IMR-90 (cell line): ENCODE results near the gene ZC3H12D. TPM values are rescaled to one million over a fixed set of nuclear protein-coding genes. Genes with fewer than 3 reads are reported as not detected.

ENCODE experiments used
- ATAC-seq: fragments of 200-7000 bp; cut with Tn5 transposase; 2 replicates; pipeline ENCODE4 v1.9.1; 2020; ENCODE audit warnings: low read depth, mild to moderate bottlenecking, moderate library complexity
- BruUV-seq: library from RNA; stranded (reverse); fragments of 400-500 nt; replicated peaks from 2 replicates; lab custom pipeline; 2021; lab: Mats Ljungman, UMichigan
- CTCF ChIA-PET: fragments of 300-600 bp; formaldehyde crosslinking; extraction: SDS; loops from one replicate; lab custom pipeline; 2021; ENCODE audit warnings: antibody characterized with exemption; lab: Yijun Ruan, JAX
- POLR2A ChIA-PET: fragments of 300-600 bp; sonication (Branson Sonifier 250); formaldehyde crosslinking; loops from one replicate; lab custom pipeline; 2022; ENCODE audit warnings: antibody characterized with exemption; ENCODE audit not compliant: unreplicated experiment; lab: Charles Lee
- DNase-seq: peaks from one replicate; pipeline ENCODE4 v3.0.0; 2013
- H2AFZ ChIP-seq: replicated peaks from 2 replicates; pipeline ENCODE3; 2013; ENCODE audit warnings: low read length, mild to moderate bottlenecking; ENCODE audit not compliant: poor library complexity
- H2AK5ac ChIP-seq: 2 replicates; pipeline ENCODE4 v1.6.1; 2013; ENCODE audit warnings: low read depth, low read length, inconsistent platforms
- H2AK9ac ChIP-seq: replicated peaks from 2 replicates; pipeline ENCODE3; 2013; ENCODE audit warnings: mild to moderate bottlenecking, low read depth, low read length, moderate library complexity; ENCODE audit not compliant: poor library complexity
- H2BK120ac ChIP-seq: 2 replicates; pipeline ENCODE4 v1.6.1; 2013; ENCODE audit warnings: low read depth, low read length, inconsistent platforms
- H2BK15ac ChIP-seq: 3 replicates; pipeline ENCODE4 v1.6.1; 2013; ENCODE audit warnings: low read depth, low read length, inconsistent platforms
- H2BK20ac ChIP-seq: 2 replicates; pipeline ENCODE4 v1.6.1; 2013; ENCODE audit warnings: low read depth, mild to moderate bottlenecking, inconsistent platforms, low read length, moderate library complexity
- H2BK5ac ChIP-seq: 2 replicates; pipeline ENCODE4 v1.6.1; 2013; ENCODE audit warnings: mild to moderate bottlenecking, low read depth, low read length, inconsistent platforms; ENCODE audit not compliant: poor library complexity, severe bottlenecking
- H3K14ac ChIP-seq: replicated peaks from 2 replicates; pipeline ENCODE4 v1.6.1; 2013; ENCODE audit warnings: low read depth, low read length, inconsistent platforms
- H3K18ac ChIP-seq: 2 replicates; pipeline ENCODE4 v1.6.1; 2013; ENCODE audit warnings: low read depth, low read length, control low read depth
- H3K23ac ChIP-seq: 2 replicates; pipeline ENCODE4 v1.6.1; 2013; ENCODE audit warnings: low read depth, low read length, inconsistent platforms
- H3K27ac ChIP-seq: 2 replicates; pipeline ENCODE4 v1.5.1; 2013; ENCODE audit warnings: mild to moderate bottlenecking, control low read depth, low read length; ENCODE audit not compliant: insufficient read depth
- H3K27me3 ChIP-seq: 2 replicates; pipeline ENCODE4 v1.6.1; 2013; ENCODE audit warnings: low read length; ENCODE audit not compliant: control insufficient read depth, insufficient read depth
- H3K36me3 ChIP-seq: 2 replicates; pipeline ENCODE4 v1.6.1; 2013; ENCODE audit warnings: low read length, mixed read lengths; ENCODE audit not compliant: control insufficient read depth, insufficient read depth
- H3K4ac ChIP-seq: 2 replicates; pipeline ENCODE4 v1.6.1; 2013; ENCODE audit warnings: low read depth, low read length, inconsistent platforms
- H3K4me1 ChIP-seq: 2 replicates; pipeline ENCODE4 v1.6.1; 2013; ENCODE audit warnings: low read length, mixed read lengths; ENCODE audit not compliant: control insufficient read depth, insufficient read depth
- H3K4me2 ChIP-seq: 2 replicates; pipeline ENCODE4 v1.6.1; 2013; ENCODE audit warnings: low read depth, mild to moderate bottlenecking, control low read depth, low read length, moderate library complexity
- H3K4me3 ChIP-seq: 2 replicates; pipeline ENCODE4 v1.5.1; 2013; ENCODE audit warnings: low read depth, mild to moderate bottlenecking, control low read depth, low read length, moderate library complexity; ENCODE audit not compliant: insufficient read depth
- H3K56ac ChIP-seq: 2 replicates; pipeline ENCODE4 v1.6.1; 2013; ENCODE audit warnings: low read length, inconsistent platforms; ENCODE audit not compliant: insufficient read depth; ENCODE audit errors: extremely low read depth
- H3K79me1 ChIP-seq, 2 experiments: 2 replicates each; pipeline ENCODE4 v1.6.1; 2013; ENCODE audit warnings: low read length in 2 of 2, inconsistent platforms in 1 of 2, low read depth in 1 of 2
- H3K9ac ChIP-seq: 2 replicates; pipeline ENCODE4 v1.6.1; 2013; ENCODE audit warnings: low read depth, low read length, control low read depth
- H3K9me1 ChIP-seq: 2 replicates; pipeline ENCODE4 v1.6.1; 2013; ENCODE audit warnings: low read length, inconsistent platforms; ENCODE audit not compliant: insufficient read depth
- H3K9me3 ChIP-seq: 2 replicates; pipeline ENCODE4 v1.6.1; 2013; ENCODE audit warnings: low read length; ENCODE audit not compliant: control insufficient read depth, insufficient read depth
- H4K20me1 ChIP-seq: 2 replicates; pipeline ENCODE4 v1.6.1; 2013; ENCODE audit warnings: low read length, inconsistent platforms; ENCODE audit not compliant: insufficient read depth
- H4K5ac ChIP-seq: 2 replicates; pipeline ENCODE4 v1.6.1; 2013; ENCODE audit warnings: mild to moderate bottlenecking, low read depth, low read length, control low read depth
- H4K8ac ChIP-seq, 2 experiments: 2 replicates each; pipeline ENCODE4 v1.6.1; 2013; ENCODE audit warnings: low read depth in 2 of 2, low read length in 2 of 2, control low read depth in 1 of 2, inconsistent platforms in 1 of 2
- H4K91ac ChIP-seq: 2 replicates; pipeline ENCODE4 v1.6.1; 2013; ENCODE audit warnings: low read depth, low read length, inconsistent platforms; ENCODE audit not compliant: insufficient read depth
- BHLHE40 ChIP-seq: fragments of 150-350 bp; IDR thresholded peaks from 2 replicates; pipeline ENCODE4 v1.6.1; 2016; ENCODE audit warnings: mild to moderate bottlenecking, low read depth, low read length
- CEBPB ChIP-seq: IDR thresholded peaks from 2 replicates; pipeline ENCODE4 v1.6.1; 2012; ENCODE audit warnings: low read depth, low read length, improper control_type of control experiment
- CHD1 ChIP-seq: IDR thresholded peaks from 2 replicates; pipeline ENCODE4 v1.6.1; 2012; ENCODE audit warnings: low read depth, low read length, improper control_type of control experiment
- FOS ChIP-seq: fragments of 150-350 bp; IDR thresholded peaks from 2 replicates; pipeline ENCODE4 v1.6.1; 2016; ENCODE audit warnings: low read depth, low read length
- MAFK ChIP-seq: IDR thresholded peaks from 2 replicates; pipeline ENCODE4 v1.6.1; 2012; ENCODE audit warnings: low read depth, low read length, improper control_type of control experiment
- MAZ ChIP-seq: IDR thresholded peaks from 2 replicates; pipeline ENCODE4 v1.6.1; 2012; ENCODE audit warnings: low read depth, mild to moderate bottlenecking, low read length, improper control_type of control experiment, moderate library complexity, borderline replicate concordance
- NFE2L2 ChIP-seq: fragments of 150-350 bp; IDR thresholded peaks from 2 replicates; pipeline ENCODE4 v1.6.1; 2016; ENCODE audit warnings: low read depth, mild to moderate bottlenecking, low read length
- POLR2A ChIP-seq: IDR thresholded peaks from 2 replicates; pipeline ENCODE4 v1.6.1; 2012; ENCODE audit warnings: mild to moderate bottlenecking, low read depth, low read length
- RAD21 ChIP-seq: IDR thresholded peaks from 2 replicates; pipeline ENCODE4 v1.6.1; 2012; ENCODE audit warnings: low read length, improper control_type of control experiment
- RCOR1 ChIP-seq: IDR thresholded peaks from 2 replicates; pipeline ENCODE4 v1.6.1; 2012; ENCODE audit warnings: mild to moderate bottlenecking, low read length, improper control_type of control experiment; ENCODE audit not compliant: insufficient replicate concordance
- RFX5 ChIP-seq: IDR thresholded peaks from 2 replicates; pipeline ENCODE4 v1.8.0; 2012; ENCODE audit warnings: low read depth, mild to moderate bottlenecking, low read length, moderate library complexity
- SMC3 ChIP-seq: fragments of 150-350 bp; IDR thresholded peaks from 2 replicates; pipeline ENCODE4 v1.6.1; 2016; ENCODE audit warnings: low read depth, mild to moderate bottlenecking, antibody characterized with exemption, low read length, moderate library complexity
- WGBS, 2 experiments: methylation state at CpG; one replicate each; pipeline versions ENCODE4 v1.1.5 to v1.1.7; 2013; ENCODE audit warnings: missing lambda C conversion rate in 2 of 2; ENCODE audit not compliant: insufficient read length in 1 of 2; ENCODE audit errors: extremely low coverage in 2 of 2; 5-methylcytosine and 5-hydroxymethylcytosine counted together
- dilution Hi-C: fragments of 300-500 bp; cut with HindIII; formaldehyde crosslinking; loops from one replicate; pipeline ENCODE4 v1.14.3; 2018; ENCODE audit warnings: low sequenced_read_pairs; ENCODE audit not compliant: unreplicated experiment
- in situ Hi-C: fragments of 300-500 bp; cut with MboI; formaldehyde crosslinking; loops from 3 replicates; pipeline ENCODE4 v1.14.3; 2019; ENCODE audit warnings: low sequenced_read_pairs, inconsistent platforms, mixed read lengths
- intact Hi-C: fragments of 100-400 bp; cut with micrococcal nuclease; formaldehyde crosslinking; loops from 2 replicates; pipeline ENCODE4 v1.10.0; 2022
- polyA plus RNA-seq, 3 experiments: library from polyadenylated mRNA; depleted of rRNA; stranded (reverse); fragments of >200 nt; gene quantifications; 2 replicates each; pipeline ENCODE4 v1.2.3, GENCODE V29; 2012; ENCODE audit warnings: low replicate concordance in 1 of 3
- total RNA-seq: library from RNA; depleted of rRNA; stranded (reverse); fragments of >200 nt; gene quantifications from 2 replicates; pipeline ENCODE4 v1.2.3, GENCODE V29; 2012
- TF ChIP-seq, protein P1 (sequence below): conservative IDR thresholded peaks from 2 replicates; pipeline ENCODE4 v1.5.1; 2012; ENCODE audit warnings: mild to moderate bottlenecking, low read depth, low read length, improper control_type of control experiment
- TF ChIP-seq, protein P2 (sequence below): fragments of 150-350 bp; IDR thresholded peaks from 2 replicates; pipeline ENCODE4 v1.6.1; 2016; ENCODE audit warnings: low read depth, mild to moderate bottlenecking, low read length, moderate library complexity, borderline replicate concordance
- TF ChIP-seq, protein P3 (sequence below): fragments of 150-350 bp; IDR thresholded peaks from 2 replicates; pipeline ENCODE4 v1.6.1; 2017; ENCODE audit warnings: mild to moderate bottlenecking, antibody characterized with exemption, low read length, low read depth

Gene ZC3H12D
- total and polyA plus RNA-seq, 2 of the 4 experiments (the other 2 are of a cell fraction), result under 0.01 to 0.12 TPM

DNA sequence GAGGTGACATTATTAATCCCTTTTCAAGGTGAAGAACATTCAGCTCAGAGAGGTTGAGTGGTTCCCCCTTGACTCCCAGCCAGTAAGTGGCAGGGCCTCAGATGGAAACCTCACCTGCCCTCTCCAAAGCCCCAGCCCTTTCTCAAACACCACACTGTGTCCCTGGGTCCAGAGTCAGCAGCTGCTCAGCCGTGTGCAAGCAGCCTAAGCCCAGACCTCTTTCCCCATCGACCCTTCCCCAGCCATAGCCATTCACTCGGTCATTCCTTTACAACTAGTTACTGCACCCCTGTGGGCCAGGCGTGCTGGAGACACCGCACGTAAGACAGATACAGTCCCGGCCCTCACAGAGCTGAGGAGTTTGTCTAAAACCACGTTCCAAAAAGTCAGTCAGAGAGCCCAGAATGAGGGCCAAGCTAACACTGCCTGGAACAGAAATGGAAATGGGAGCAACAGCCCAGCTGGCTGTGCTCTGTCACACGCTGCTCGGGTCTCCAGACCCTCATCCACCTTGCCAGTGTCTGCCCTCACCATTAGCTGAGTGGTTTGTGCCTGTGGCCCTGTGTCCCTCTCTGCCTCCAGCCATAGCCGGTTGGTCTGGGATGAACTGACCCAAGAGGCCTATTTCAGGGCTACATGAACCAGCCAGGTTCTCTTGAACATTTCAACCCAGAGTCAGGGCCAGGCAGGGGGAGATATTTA is 29.6 kb downstream of the ZC3H12D start:
- ChIA-PET POLR2A (no interaction called here), CTCF (interaction anchor here (0.6 kb wide), 1 partner anchor 173 kb away, joined by 6 read pairs; no protein-coding TSS in a partner anchor)
- H4K91ac ChIP-seq, result peak overlapping the region; percentile 23; the same call in 1 of the 2 replicates
- TF ChIP-seq NFE2L2, result no peak
- TF ChIP-seq POLR2A, result no peak
- TF ChIP-seq RCOR1, result no peak
- TF ChIP-seq FOS, result no peak
- TF ChIP-seq CEBPB, result no peak
- TF ChIP-seq, protein P1, sequence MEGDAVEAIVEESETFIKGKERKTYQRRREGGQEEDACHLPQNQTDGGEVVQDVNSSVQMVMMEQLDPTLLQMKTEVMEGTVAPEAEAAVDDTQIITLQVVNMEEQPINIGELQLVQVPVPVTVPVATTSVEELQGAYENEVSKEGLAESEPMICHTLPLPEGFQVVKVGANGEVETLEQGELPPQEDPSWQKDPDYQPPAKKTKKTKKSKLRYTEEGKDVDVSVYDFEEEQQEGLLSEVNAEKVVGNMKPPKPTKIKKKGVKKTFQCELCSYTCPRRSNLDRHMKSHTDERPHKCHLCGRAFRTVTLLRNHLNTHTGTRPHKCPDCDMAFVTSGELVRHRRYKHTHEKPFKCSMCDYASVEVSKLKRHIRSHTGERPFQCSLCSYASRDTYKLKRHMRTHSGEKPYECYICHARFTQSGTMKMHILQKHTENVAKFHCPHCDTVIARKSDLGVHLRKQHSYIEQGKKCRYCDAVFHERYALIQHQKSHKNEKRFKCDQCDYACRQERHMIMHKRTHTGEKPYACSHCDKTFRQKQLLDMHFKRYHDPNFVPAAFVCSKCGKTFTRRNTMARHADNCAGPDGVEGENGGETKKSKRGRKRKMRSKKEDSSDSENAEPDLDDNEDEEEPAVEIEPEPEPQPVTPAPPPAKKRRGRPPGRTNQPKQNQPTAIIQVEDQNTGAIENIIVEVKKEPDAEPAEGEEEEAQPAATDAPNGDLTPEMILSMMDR, result no peak
- no peak for TF ChIP-seq SMC3
- TF ChIP-seq BHLHE40, result no peak
- no peak for TF ChIP-seq RAD21
- TF ChIP-seq RFX5, result no peak
- no peak for TF ChIP-seq MAFK
- TF ChIP-seq CHD1, result no peak
- TF ChIP-seq, protein P2, sequence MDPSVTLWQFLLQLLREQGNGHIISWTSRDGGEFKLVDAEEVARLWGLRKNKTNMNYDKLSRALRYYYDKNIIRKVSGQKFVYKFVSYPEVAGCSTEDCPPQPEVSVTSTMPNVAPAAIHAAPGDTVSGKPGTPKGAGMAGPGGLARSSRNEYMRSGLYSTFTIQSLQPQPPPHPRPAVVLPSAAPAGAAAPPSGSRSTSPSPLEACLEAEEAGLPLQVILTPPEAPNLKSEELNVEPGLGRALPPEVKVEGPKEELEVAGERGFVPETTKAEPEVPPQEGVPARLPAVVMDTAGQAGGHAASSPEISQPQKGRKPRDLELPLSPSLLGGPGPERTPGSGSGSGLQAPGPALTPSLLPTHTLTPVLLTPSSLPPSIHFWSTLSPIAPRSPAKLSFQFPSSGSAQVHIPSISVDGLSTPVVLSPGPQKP, result no peak
- TF ChIP-seq MAZ, result no peak
- TF ChIP-seq, protein P3, sequence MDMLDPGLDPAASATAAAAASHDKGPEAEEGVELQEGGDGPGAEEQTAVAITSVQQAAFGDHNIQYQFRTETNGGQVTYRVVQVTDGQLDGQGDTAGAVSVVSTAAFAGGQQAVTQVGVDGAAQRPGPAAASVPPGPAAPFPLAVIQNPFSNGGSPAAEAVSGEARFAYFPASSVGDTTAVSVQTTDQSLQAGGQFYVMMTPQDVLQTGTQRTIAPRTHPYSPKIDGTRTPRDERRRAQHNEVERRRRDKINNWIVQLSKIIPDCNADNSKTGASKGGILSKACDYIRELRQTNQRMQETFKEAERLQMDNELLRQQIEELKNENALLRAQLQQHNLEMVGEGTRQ, result no peak

More for the DNA sequence above, 29.6 kb downstream of the ZC3H12D start:
- H2AK5ac ChIP-seq, result peak overlapping the region; percentile 4; the same call in 1 of the 2 replicates
- no peak overlapping the region for H3K27ac ChIP-seq
- peaks cover 14% of the 10 kb centered on the region for H3K4me1 ChIP-seq
- H3K79me1 ChIP-seq, result no peaks in the 10 kb centered on the region
- H2BK5ac ChIP-seq, result no peak overlapping the region
- H3K4ac ChIP-seq, result peak overlapping the region; percentile 9; the same call in 1 of the 2 replicates
- DNase-seq (no peak), ATAC-seq (no peak)
- H3K4me3 ChIP-seq, result no peak overlapping the region
- no peak overlapping the region for H3K23ac ChIP-seq
- in situ Hi-C loops (no loop called here), intact Hi-C loops (no loop called here), dilution Hi-C loops (no loop called here)
- H2AFZ ChIP-seq, result no peak overlapping the region
- no peak overlapping the region for H4K5ac ChIP-seq
- peak overlapping the region; percentile 15 for H2AK9ac ChIP-seq
- H3K18ac ChIP-seq, result no peak overlapping the region
- WGBS, 2 experiments, result 74% methylated on average over 4 of the region's 11 CpGs; no CpG with 5 or more reads in 1 of the 2 experiments
- no TSS peak for BruUV-seq
- H2BK120ac ChIP-seq, result no peak overlapping the region; the same call in 1 of the 2 replicates
- no peaks in the 10 kb centered on the region for H4K20me1 ChIP-seq
- H3K9me3 ChIP-seq, result no peaks in the 10 kb centered on the region
- H2BK20ac ChIP-seq, result no peak overlapping the region; the same call in 1 of the 2 replicates
- H4K8ac ChIP-seq, result peak overlapping the region in 1 of 2 experiments; percentile 23; a peak in 1 of 4 replicates
- H3K9me1 ChIP-seq, result peaks cover 3% of the 10 kb centered on the region; the same call in 1 of the 2 replicates
- H3K4me2 ChIP-seq, result no peak overlapping the region
- no peak overlapping the region for H3K9ac ChIP-seq
- H3K36me3 ChIP-seq, result no peaks in the 10 kb centered on the region
- no peak overlapping the region for H3K14ac ChIP-seq
- H2BK15ac ChIP-seq, result peak overlapping the region; percentile 15; the same call in 1 of the 3 replicates
- H3K56ac ChIP-seq, result no peak overlapping the region
- peaks cover 15% of the 10 kb centered on the region; the same call in 1 of the 2 replicates for H3K27me3 ChIP-seq
